GM19043 (cell line): ENCODE data around the gene LMCD1.

Source experiments
- ATAC-seq: cut with Tn5 transposase; IDR thresholded peaks from one replicate; pipeline ENCODE4 v1.9.1; 2021; ENCODE audit warnings: low read depth; ENCODE audit not compliant: unreplicated experiment

LMCD1 gene

DNA sequence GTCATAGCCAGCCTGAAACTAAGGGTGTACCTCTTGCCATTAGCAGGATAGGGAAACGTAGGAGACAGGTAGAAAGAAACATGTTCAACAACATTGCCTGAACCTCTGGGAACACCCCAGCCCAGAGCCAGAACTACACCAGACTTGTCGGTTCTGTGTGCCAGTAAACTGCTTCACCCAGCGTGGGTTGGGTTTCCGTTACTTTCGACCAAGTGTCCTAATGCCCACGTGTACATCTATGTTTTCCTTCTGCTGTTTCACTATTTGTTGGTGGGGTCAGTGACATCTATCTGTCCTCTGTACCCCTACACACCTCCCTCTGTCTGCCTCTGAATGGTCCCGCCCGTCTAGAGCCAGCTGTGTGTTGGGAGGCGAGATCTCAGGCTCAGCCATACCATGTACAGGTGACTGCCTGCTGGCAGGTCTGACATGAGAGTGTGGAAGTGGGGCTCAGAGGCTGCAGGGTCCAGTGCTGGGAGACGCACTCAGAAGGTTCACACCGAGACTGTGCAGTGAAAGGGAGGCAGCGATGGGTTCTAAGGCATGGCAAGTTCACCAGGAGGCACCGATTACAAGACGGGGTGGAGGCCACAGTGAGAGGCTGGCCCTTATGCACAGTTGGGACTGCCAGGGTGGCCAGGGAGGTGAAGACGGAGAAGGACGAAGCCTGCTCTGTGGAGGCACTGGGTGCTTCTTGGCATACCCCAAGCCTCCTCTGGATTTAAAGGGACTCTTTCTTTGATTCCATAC lies 106.6 kb downstream of the LMCD1 start:
- ATAC-seq = no peak

- ATAC-seq = no peak
These were observed 107.3 kb downstream of the LMCD1 start for GRCh38 chr3:8608791-8609467.

GRCh38 chr3:8610951-8611350 lies 109.3 kb downstream of the LMCD1 start:
- ATAC-seq = no peak

DNA sequence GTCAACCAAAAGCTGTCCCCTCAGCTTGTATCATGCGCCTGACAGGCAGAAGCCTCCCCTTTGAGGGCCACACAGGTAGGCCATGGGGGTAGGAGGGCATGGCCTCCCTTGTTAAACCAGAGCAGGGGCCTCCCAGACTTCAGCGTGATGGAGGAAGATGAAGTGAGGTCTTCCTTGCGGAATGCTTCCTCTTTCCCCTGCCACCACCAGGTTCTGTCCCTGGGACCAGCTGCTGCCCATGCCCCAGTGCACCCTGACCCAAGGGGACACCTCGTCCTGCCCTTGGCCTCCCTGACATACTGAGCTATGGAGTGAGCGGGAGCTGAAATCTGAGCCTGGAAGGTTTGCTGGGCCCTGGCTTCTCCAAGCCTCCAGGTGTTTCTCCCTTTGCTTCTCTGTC lies 116.3 kb downstream of the LMCD1 start:
- ATAC-seq = no peak

- no peak for ATAC-seq
These were observed 117.3 kb downstream of the LMCD1 start for GRCh38 chr3:8618950-8619349.

GRCh38 chr3:8619548-8619947 lies 117.9 kb downstream of the LMCD1 start:
- no peak for ATAC-seq

DNA sequence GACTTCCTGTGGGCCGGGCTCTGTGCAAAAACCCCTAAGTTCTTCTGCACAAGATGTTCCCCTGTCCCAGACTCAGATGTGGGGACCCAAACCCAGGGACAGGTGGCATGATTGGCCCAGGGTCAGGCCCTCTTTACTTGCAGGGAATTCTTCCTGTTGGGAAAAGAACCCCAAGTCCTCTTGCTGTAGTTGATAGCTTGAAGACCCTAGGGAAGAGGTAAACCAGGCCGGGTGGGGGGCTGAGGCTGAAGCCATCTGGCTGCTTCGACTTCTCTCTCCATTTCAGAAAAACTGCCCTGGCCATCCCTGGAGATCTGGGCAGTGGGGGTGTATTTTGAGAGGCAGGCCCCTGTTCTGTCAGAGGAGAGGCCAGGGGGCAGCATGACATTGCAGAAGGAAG lies 119.5 kb downstream of the LMCD1 start:
- ATAC-seq = no peak

DNA sequence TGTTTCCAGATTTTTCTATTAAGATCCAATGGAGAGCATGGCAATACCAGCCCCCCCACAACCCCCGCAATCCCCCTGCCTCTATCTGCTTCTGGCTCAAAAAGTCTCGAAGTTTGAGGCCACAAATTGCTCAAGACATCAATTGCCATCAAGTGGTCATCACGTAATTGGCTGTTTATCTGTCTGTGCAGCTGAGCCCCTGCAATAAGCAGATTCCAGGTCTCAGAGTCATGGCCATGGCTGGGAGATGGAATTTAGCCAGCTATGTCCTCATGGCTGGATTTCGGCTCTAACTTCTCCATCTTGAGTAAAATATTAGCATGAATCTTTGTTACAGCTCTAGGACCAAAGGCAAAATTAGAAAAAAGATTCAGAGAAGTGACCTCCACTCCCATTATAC lies 120.2 kb downstream of the LMCD1 start:
- no peak for ATAC-seq

GRCh38 chr3:8622873-8623691 lies 121.5 kb downstream of the LMCD1 start:
- ATAC-seq = peak; percentile 86

- ATAC-seq = no peak
These were observed 122.1 kb downstream of the LMCD1 start for GRCh38 chr3:8623741-8624140.
